ENCODE measurements around the gene ATG13. TPM values are rescaled to one million over a fixed set of nuclear protein-coding genes. Genes with fewer than 3 reads are reported as not detected.

The ATG13 gene
- total RNA-seq, 2 donors from 2014 or later = 40.8 to 52.9 TPM

DNA sequence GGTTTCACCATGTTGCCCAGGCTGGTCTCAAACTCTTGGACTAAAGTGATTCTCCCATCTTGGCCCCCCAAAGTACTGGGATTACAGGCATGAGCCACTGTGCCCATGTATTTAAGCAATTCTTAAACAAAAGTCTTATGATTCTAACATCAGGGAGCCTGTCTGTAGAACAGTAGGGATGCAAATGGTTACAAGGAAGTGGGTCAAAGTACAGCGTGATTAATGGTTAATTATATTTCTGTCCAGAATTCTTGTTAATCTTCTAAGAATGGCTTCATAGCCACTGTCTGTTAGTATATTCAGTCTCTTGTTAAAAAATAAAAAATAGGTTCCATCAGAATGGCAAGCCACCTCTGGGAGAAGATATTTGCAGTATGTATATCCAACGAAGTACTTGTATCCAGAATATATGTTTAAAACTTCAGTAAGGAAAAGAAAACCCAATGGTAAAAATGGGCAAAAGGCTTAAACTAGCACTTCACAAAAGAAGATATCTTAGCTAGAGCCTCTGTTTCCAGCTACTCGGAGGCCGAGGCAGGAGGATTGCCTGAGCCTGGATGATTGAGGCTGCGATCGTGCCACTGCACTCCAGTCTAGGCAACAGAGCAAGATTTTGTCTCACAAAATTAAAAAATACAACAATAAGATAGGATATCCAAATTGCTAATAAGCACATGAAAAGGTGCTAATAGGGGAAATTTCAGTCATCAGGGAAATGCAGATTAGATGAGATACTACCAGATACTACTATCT is 22.9 kb downstream of the ATG13 start:
- DNase-seq (ENCODE audit: low spot score) = no peak
- intact Hi-C loops (cut with DNase I) = no loop called here

DNA sequence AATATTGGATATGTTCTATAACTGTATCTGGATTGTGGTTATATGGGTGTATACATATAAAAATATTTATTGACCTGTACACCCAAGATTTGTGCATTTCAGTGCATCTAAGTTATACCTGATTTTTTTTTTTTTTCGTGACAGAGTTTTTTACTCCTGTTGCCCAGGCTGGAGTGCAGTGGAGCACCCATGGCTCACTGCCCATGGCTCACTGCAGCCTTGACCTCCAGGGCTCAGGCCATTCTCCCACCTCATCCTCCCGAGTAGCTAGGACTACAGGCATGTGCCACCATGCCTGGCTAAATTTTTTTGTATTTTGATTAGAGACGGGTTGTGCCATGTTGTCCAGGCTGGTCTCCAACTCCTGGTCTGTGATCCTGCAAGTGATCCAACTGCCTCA is 24.3 kb downstream of the ATG13 start:
- no peak for DNase-seq (ENCODE audit: low spot score)
- intact Hi-C loops (cut with DNase I) = no loop called here

DNA sequence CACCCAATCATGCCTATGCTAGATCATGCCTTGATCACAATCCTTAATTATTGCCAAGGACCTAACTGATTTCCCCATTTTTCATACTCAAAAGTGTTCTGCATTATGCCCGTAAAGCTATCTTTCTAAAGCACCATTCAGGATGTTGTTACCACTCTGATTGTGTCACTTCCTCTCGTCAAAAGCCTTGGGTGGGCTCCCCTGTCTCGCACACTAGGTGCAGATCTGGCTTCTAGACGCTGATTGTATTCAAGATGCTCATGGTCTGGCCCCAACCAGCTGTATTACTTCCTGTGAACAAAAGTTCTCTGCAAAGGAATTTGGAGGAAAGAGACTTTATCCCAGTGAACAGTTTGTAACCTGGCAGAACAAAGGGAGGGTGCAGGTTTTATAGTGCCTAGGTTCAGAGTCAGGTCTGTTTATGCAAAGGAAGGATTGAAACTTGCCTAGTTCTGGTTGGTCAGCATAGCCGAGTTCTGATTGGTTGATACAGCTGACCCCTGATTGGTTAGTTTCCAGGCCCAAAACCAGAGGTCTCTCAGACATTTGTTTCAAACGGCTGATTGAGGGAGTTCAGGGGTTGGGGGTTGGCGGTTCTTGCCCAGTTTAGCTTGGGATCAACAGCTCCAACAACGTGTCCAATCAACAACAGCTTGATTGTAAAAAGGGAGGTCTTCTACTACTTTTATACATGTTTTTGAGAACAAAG is 25.4 kb downstream of the ATG13 start:
- no peak for DNase-seq (ENCODE audit: low spot score)
- intact Hi-C loops (cut with DNase I) = no loop called here

DNA sequence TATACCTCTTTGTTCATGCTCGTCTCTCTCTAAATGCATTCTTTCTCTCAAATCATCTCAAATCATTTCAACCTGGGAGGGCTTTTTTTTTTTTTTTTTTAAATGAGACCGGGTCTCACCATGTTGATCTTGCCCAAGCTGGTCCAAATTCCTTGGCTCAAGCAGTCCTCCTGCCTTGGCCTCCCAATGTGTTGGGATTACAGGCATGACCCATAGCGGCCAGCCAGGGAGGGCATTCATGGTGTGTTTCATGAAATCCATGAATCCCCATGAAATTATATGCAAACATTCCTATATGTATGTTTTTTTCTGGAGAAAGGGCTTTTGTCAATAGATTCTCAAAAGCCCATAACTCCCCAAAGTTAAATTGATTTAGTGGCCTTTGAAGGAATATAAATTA is 26.2 kb downstream of the ATG13 start:
- no peak for DNase-seq (ENCODE audit: low spot score)
- intact Hi-C loops (cut with DNase I) = no loop called here

DNA sequence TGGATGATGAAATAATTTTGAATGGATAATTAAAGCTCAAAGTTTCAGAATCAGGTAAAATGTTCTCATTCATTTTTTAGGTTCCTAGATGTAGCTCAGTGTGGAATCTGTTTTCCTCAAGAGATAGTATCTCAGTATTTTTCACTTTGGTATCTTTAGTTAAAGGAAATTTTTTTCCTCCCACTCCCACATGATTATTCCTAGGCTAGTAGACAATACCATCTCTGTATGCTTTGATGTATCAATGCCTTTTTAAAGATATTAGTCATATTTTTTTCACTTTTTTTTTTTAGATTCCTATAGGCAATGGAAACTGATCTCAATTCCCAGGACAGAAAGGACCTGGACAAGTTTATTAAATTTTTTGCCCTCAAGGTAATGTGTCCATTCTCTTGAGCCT is 26.6 kb downstream of the ATG13 start:
- DNase-seq (ENCODE audit: low spot score) = no peak
- intact Hi-C loops (cut with DNase I) = no loop called here

DNA sequence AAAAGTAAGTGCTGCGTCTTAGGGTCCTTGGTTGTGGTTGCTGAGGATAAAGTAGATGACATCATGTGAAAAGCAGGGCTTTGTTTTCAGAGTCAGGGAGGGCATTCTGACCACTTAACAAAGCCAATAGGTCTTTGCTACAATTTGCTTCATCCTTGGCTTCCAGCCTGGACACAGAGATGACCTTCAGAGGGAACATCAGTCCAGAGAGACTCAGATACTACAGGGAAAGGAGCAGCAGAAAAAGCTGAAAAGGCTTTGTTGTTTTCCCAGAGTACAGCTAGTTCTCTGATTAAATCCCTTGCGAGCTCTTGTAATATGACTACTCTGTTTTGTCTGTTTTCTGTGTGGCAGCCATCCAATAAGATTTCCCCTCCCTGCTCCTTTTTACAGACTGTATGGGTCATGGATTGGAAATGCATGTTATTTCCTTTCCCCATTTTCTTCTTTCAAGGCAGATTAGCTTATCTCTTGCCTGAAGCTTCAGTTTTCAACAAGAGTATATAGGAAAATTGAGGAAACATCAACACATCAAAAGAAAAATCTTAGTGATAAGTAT is 31.9 kb downstream of the ATG13 start:
- DNase-seq (ENCODE audit: low spot score) = peak; percentile 76
- intact Hi-C loops (cut with DNase I) = loop anchor here in 1 of 2 donors (2.0 kb wide), 1 partner anchor 76 kb away; no protein-coding TSS in a partner anchor

DNA sequence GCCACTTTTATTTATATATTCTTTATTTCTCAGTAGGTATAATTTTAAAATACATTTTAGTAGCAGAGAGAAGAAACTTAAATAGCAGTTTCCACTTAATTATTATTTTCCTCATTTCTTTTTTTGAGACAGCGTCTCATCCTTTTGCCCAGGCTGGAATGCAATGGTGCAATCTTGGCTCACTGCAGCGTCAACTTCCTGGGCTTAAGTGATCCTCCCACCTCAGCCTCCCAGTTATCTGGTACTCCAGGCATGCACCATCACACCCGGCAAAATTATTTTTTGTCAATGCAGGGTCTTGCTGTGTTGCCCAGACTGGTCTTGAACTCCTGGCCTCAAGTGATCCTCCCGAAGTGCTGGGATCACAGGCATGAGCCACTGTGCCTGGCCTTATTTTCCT is 38.3 kb downstream of the ATG13 start:
- intact Hi-C loops (cut with DNase I) = no loop called here

DNA sequence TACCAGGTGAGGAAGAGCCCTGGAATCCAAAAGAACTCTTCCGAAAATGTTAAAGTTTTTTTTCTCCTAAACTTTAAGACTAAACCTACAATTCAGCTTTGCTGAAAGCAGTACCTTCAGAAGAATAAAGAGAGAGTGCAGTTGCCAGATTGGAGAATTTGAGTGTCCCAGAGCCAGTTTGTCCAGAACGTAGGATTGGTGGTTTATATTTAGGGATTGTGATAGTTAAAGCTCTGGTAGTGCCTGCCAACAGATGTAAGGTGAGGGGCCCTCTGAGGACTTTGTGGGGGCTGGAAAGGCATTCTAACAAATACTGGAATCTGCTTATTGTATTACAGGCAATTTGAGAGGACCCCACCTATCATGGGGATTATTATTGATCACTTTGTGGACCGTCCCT is 39.8 kb downstream of the ATG13 start:
- intact Hi-C loops (cut with DNase I) = no loop called here
- DNase-seq (ENCODE audit: low spot score) = no peak

More for the DNA sequence above, 38.3 kb downstream of the ATG13 start:
- DNase-seq (ENCODE audit: low spot score) = no peak

DNA sequence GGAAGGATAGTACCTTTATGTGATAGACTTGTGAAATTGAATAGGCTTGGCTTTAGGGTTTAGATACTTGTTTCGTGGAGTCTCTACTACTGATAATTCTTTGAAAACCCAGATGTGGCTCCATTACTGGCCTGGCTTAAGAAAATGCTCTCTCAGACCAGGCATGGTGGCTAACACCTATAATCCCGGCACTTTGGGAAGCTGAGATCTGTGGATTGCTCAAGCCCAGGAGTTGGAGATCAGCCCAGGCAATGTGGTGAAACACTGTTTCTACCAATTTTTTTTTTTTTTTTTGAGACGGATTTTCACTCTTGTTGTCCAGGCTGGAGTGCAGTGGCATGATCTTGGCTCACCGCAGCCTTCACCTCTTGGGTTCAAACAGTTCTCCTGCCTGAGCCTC is 40.9 kb downstream of the ATG13 start:
- peak; percentile 85 for DNase-seq (ENCODE audit: low spot score)

DNA sequence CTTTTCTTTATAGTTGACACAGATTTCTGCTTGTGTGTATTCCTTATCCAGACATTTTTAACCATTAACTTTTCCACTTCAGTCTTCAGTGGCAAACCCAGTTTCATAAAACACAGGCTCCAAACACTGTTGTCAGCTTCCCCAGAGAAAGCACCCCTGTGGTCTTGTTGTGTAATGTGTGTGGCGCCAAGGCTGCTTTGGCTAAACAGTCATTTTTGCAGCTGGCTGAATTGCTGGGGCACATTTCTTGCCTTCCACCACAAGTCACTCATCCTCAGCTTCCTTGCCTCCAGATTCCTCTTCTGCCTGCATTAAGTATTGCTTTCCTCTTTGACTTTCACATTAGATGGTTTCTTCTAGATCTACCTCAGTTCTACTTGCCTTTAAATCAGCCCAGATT is 42.6 kb downstream of the ATG13 start:
- peak; percentile 76 for DNase-seq (ENCODE audit: low spot score)
- intact Hi-C loops (cut with DNase I) = no loop called here

More for the DNA sequence above, 40.9 kb downstream of the ATG13 start:
- intact Hi-C loops (cut with DNase I) = no loop called here

DNA sequence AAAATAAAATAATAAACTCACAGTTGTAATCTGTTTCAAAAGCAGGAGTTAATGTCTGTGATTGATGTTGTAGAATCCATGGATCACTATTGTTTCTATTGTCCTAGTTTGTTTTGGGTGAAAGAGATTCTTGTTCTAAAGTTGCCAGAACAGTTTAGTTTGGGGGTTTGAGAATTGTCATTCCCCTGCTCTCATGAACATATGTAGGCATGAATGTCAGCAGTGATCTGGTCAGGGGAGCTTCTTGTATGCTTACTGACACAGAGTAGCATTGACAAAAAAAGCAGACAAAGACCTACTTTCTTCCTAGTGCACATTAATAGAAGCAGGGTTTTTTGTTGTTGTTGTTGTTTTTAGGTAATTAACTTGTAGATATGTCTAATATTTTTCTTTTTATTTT is 44.5 kb downstream of the ATG13 start:
- intact Hi-C loops (cut with DNase I) = no loop called here
- DNase-seq (ENCODE audit: low spot score) = no peak

DNA sequence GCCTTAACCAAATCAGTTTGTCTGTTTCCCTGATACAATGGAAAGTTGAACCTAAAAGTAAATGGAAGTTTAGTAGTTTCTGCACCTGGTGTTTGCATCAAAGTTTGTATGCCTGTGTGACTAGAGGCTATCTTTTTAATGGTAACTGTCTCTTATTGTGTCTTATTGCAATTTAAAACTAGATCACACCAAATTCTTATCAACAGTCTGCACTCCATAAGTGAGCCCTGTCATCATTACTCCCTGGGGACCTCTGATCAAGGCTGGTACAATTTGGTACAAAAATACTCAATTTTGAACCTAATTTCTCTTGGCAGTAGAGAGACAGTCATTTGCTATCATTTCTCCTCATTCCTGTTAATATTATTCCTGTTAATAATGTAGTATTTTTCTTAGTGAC is 45.0 kb downstream of the ATG13 start:
- intact Hi-C loops (cut with DNase I) = no loop called here
- no peak for DNase-seq (ENCODE audit: low spot score)

DNA sequence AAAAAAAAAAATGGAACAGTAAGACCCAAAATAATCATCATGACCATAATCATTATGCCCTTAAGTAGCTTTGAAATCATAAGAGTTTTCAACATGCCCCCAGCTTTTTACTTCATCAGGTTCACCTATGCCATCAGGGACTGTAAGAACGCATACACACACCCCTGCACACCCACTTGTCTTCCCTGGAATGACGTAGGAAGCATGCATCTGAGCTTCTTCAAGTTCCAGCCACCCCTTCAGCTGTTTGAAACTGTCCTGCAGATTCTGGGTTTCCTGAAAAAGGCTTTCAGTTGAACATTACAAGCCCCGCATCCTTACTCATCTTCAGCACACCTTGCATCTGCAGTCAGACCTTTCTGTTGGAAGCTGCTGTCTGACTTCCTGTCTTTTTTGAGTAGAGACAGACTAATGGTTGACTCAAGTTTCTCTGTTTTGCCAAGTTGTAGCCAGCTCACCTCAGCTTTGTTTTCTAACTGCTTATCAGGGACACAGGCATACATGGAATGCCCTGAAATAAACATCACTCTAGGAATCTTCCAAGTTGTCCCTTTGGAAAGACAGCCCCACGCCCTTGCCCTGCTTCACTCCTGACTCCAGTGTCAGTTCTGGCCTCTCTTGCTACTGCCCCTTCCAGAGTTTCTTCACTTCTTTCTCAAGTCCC is 46.1 kb downstream of the ATG13 start:
- intact Hi-C loops (cut with DNase I) = no loop called here
- DNase-seq (ENCODE audit: low spot score) = peak; percentile 37

DNA sequence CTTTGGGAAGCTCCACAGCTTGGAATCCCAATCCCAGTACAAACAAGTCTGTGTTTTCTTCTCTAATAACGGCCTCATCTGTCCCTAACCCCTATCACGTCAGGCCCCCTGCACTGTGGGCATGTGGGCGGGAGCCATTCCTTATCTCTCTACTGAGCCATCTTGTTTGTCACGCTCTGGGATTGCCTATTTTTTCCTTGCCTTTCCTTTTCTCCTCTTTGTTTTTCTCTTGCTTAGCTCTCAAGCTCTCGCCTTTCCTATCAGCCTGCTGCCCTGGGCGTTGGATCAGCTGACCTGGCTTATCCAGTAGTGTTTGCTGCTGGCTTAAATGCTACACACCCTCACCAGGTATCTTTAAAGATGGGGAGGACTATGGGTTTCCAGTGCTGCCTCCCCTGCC is 47.3 kb downstream of the ATG13 start:
- peak; percentile 51 for DNase-seq (ENCODE audit: low spot score)

DNA sequence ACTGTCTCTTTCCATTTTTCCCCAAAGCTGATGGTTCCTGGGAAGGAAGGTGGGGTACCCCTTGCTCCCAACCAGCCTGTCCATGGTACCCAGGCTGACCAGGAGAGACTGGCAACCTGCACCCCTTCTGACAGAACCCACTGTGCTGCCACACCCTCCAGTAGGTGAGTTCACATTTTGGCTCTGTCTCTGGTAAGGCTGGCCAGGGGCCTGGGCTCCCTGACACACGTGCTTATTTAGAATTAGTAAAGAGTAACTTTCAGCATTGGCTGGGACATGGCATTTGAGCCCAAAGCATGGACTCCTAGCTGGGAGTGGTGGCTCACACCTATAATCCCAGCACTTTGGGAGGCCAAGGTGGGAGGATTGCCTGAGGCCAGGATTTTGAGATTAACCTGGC is 48.0 kb downstream of the ATG13 start:
- intact Hi-C loops (cut with DNase I) = no loop called here
- peak; percentile 69 for DNase-seq (ENCODE audit: low spot score)

More for the DNA sequence above, 47.3 kb downstream of the ATG13 start:
- intact Hi-C loops (cut with DNase I) = no loop called here

DNA sequence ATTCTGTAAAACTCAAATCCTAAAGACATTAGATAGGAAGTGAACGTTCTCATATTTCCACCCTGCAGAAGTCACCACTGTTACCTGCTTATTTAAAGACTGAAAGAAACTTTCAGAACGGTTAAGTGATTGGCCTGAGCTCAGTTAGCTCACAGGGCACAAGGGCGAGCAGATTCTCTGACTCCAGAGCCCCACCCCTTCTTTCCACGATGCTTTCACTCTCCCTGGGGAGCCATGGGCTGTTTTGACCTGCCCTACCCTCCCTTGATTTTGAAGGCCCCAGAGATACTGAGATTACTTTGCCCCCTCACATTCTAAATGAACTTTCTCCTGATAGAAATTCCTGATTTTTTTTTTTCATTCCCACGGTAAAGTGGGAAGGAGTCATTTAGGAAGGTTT is 49.2 kb downstream of the ATG13 start:
- intact Hi-C loops (cut with DNase I) = no loop called here

DNA sequence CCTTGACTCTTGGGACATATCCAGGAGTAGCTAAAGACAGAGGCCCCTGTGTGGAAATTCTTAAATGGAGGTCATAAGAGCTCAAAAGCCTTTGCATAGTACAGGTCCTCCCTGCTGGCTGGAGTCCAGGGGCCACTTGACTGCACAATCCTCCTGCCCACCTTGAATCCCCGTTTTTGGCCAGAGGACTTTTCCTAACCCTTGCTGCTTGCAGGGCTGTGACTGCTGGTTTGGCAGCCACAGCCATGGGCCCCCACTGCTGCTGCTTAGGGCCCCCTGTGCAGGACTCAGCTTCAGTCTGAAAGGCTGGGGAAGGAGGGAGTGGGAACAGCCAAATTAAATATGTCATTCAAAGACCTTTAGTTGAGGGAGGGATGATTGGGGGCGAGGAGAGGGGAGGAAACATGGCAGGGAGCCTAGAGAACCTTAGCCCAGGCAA is 49.7 kb downstream of the ATG13 start:
- intact Hi-C loops (cut with DNase I) = no loop called here
- peak; percentile 77 for DNase-seq (ENCODE audit: low spot score)

More for the DNA sequence above, 49.2 kb downstream of the ATG13 start:
- peak; percentile 81 for DNase-seq (ENCODE audit: low spot score)

DNA sequence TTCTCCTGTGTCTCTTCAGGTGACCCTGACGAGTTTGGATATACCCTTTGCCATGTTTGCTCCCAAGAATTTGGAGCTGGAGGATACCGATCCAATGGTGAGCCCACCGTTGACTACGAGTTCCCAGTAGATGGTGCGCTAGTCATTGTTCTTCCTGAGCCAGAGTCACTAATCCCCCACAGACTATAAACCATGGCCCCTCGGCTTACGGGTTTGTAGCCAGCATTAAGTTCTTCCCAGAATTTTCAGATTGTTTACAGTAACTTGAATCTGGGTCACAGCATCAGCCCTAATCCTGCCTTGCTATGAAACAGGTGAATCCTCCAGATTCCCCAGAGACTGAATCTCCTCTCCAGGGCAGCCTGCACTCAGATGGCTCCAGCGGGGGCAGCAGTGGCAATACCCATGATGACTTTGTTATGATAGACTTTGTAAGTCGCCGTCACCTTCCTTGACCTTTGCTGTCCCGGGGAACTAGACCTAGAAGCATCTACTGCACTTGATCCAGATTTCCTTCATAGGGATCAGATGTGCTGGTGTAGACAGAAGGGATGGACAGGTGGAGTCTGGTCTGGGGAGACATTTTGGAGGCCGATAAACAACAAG is 51.2 kb downstream of the ATG13 start:
- intact Hi-C loops (cut with DNase I) = no loop called here
- peak; percentile 40 for DNase-seq (ENCODE audit: low spot score)

DNA sequence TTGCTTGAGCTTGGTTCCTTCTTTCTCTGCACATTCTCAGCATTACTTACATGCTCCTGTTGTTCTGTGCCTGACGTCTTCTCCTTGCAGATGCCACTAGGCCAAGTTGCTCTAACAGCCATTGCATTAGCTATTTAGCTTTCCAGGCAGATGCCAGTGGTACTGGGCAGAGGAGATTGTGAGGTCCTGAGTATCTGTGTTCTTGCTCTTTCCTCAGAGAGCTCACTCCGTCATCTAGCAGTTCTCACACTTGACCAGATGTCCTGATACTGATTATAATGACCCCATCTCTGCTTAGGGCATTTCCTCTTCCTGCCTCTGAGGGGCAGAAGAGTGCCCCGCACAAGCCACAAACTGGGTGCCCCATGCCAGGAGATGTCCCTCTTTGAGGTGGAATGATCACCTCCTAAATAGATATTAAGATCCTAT is 52.4 kb downstream of the ATG13 start:
- DNase-seq (ENCODE audit: low spot score) = peak; percentile 74
- intact Hi-C loops (cut with DNase I) = no loop called here

Data from posterior vena cava (tissue), 2 donors.